Left ventricle myocardium inferior (tissue), 1 donor: Measurements from ENCODE around the gene MTREX. TPM values are rescaled to one million over a fixed set of nuclear protein-coding genes. Genes with fewer than 3 reads are reported as not detected.

Experiments
- DNase-seq: peaks from one replicate; pipeline ENCODE4 v3.0.0-alpha.2; 2020
- H3K27ac ChIP-seq: fragments of 200-600 bp; replicated peaks from 2 replicates; pipeline ENCODE4 v1.8.0; 2021
- H3K27me3 ChIP-seq: fragments of 200-600 bp; 2 replicates; pipeline ENCODE4 v1.8.0; 2021; ENCODE audit warnings: low read depth
- H3K36me3 ChIP-seq: fragments of 200-600 bp; 2 replicates; pipeline ENCODE4 v1.8.0; 2021
- H3K4me1 ChIP-seq: fragments of 200-600 bp; 2 replicates; pipeline ENCODE4 v1.8.0; 2021
- H3K4me3 ChIP-seq: fragments of 200-600 bp; 2 replicates; pipeline ENCODE4 v1.8.0; 2021; ENCODE audit warnings: mild to moderate bottlenecking, moderate library complexity
- H3K9me3 ChIP-seq: fragments of 200-600 bp; replicated peaks from 2 replicates; pipeline ENCODE4 v1.8.0; 2021
- intact Hi-C: fragments of 100-400 bp; cut with micrococcal nuclease; formaldehyde crosslinking; loops from one replicate; pipeline ENCODE4 v1.11.0; 2022
- total RNA-seq: library from RNA; stranded (reverse); fragmentation: NEBNext Ultra II Directional; extraction: Animal tissue kit (Norgen Biotek cat#: 25700); gene quantifications from one replicate; pipeline ENCODE4 v1.2.1, GENCODE V29; 2021
- TF ChIP-seq, protein P1 (sequence below): fragments of 200-600 bp; IDR thresholded peaks from 2 replicates; pipeline ENCODE4 v1.8.0; 2021; ENCODE audit warnings: antibody characterized with exemption, mild to moderate bottlenecking, borderline replicate concordance
- donor health status: DM: no; HTN: yes; CAD: no; lungs with severe emphysema.

Gene MTREX
- total RNA-seq, 1 donor from 2014 or later, result 62.5 TPM

DNA sequence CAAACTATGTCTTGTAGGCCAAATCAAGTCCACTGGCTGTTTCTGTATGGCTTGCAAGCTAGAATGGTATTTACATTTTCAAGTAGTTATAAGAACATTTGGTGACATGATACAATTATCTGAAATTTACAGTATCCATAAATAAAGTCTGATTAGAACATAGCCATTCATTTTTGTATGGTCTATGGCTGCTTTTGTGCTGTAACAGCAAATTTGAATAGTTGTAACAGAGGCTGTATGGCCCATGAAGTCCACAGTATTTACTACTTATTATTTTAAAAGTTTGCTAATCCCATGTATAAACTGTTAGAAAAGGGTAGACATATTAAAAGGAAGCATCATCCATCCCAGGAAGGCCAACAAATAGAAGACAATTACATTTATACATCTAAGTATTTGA is 18.0 kb upstream of the MTREX start:
- TF ChIP-seq, protein P1, sequence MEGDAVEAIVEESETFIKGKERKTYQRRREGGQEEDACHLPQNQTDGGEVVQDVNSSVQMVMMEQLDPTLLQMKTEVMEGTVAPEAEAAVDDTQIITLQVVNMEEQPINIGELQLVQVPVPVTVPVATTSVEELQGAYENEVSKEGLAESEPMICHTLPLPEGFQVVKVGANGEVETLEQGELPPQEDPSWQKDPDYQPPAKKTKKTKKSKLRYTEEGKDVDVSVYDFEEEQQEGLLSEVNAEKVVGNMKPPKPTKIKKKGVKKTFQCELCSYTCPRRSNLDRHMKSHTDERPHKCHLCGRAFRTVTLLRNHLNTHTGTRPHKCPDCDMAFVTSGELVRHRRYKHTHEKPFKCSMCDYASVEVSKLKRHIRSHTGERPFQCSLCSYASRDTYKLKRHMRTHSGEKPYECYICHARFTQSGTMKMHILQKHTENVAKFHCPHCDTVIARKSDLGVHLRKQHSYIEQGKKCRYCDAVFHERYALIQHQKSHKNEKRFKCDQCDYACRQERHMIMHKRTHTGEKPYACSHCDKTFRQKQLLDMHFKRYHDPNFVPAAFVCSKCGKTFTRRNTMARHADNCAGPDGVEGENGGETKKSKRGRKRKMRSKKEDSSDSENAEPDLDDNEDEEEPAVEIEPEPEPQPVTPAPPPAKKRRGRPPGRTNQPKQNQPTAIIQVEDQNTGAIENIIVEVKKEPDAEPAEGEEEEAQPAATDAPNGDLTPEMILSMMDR, result no peak
- H3K9me3 ChIP-seq, result peaks cover 1% of the 10 kb centered on the region
- intact Hi-C loops, result no loop called here
- DNase-seq, result no peak
- no peak overlapping the region for H3K27ac ChIP-seq
- H3K4me1 ChIP-seq, result no peaks in the 10 kb centered on the region
- peaks cover 100% of the 10 kb centered on the region for H3K36me3 ChIP-seq
- H3K4me3 ChIP-seq, result no peak overlapping the region
- H3K27me3 ChIP-seq, result no peaks in the 10 kb centered on the region

DNA sequence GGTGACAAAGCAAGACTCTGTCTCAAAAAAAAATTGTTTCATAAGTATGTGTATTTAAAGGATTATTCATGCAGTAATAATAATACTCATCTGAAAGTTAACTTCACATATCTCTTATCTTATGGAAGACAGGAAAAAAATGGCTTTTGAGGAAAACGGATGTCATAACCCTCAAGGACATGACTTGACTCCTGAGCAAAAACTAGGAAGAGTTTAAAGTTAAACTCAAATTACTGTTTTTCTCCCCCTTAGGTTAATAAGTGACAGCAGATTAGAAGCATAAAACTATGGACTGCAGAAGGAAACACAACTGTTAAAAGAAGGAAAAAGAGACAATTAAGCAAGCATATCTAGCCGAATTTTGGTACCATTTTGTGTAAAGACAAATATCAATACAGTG is 16.8 kb upstream of the MTREX start:
- no peaks in the 10 kb centered on the region for H3K4me1 ChIP-seq
- no peak overlapping the region for H3K27ac ChIP-seq
- no peak overlapping the region for H3K4me3 ChIP-seq
- DNase-seq, result no peak
- intact Hi-C loops, result no loop called here
- TF ChIP-seq, protein P1, result no peak
- peaks cover 3% of the 10 kb centered on the region for H3K9me3 ChIP-seq
- H3K36me3 ChIP-seq, result peaks cover 100% of the 10 kb centered on the region
- no peaks in the 10 kb centered on the region for H3K27me3 ChIP-seq

DNA sequence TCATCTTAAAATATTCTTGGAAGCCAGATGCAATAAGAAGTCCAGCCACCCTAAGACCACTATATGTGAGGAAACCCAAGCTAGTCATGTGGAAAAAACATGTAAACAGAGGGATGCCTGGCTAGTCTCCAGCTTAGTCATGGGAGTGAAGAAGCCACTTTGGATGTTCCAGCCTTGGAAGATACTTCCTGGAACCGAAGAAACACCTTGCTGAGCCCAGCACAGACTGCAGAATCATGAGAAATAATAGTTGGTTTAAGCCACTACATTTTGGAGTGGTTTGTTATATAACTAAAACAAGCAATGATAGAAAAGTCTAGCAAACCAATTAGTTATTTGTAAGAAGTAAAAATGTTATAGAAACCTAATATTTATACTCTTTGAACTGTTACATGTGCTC is 12.9 kb upstream of the MTREX start:
- H3K4me1 ChIP-seq, result no peaks in the 10 kb centered on the region
- intact Hi-C loops, result no loop called here
- no peak for DNase-seq
- no peaks in the 10 kb centered on the region for H3K27me3 ChIP-seq
- no peak overlapping the region for H3K27ac ChIP-seq
- TF ChIP-seq, protein P1, result no peak
- peaks cover 3% of the 10 kb centered on the region for H3K9me3 ChIP-seq
- H3K36me3 ChIP-seq, result peaks cover 72% of the 10 kb centered on the region
- H3K4me3 ChIP-seq, result no peak overlapping the region

DNA sequence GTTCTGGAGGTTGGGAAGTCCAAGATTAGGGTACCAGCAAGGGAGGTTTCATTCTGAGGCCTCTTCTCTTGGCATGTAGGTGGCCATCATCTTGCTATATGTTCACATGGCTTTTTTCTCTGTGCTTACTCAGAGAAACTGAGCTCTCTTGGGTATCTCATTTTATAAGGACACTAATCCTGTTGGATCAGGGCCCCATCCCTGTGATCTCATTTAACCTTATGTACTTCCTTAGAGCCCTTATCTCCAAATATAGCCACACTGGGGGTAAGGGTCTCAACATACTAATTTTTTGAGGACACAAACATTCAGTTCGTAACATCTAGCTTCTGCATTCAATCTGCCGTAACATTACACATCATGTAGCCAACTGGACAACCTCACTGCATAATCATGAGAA is 6.9 kb upstream of the MTREX start:
- Histone ChIP-seq H3K4me3 (no peak overlapping the region), H3K4me1 (peaks cover 25% of the 10 kb centered on the region), H3K9me3 (peaks cover 7% of the 10 kb centered on the region), H3K27me3 (no peaks in the 10 kb centered on the region), H3K27ac (no peak overlapping the region), H3K36me3 (peaks cover 22% of the 10 kb centered on the region)
- TF ChIP-seq, protein P1, result no peak
- intact Hi-C loops, result no loop called here
- no peak for DNase-seq

DNA sequence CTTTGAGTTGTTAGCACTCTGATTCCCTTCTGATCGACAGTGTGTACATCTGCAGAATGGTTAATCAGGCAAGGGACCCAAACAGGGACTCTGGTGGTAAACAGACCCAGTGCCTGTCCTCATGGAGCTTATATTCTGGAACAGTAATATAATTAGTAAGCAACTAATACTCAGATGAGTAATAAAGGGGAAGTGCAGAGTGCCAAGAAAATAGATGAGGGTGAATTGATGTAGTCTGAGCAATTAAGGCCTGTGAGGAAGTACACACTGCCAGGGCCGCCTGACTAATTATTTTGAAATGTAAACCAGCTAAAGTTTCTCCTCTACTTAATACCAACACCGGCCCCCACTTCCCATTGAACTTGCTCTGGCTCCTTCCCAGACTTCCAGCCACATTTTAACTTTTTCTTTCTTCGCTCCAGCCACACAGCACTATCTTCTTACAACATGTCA is 4.5 kb upstream of the MTREX start:
- H3K27me3 ChIP-seq, result no peaks in the 10 kb centered on the region
- H3K36me3 ChIP-seq, result peaks cover 10% of the 10 kb centered on the region
- no peak overlapping the region for H3K4me3 ChIP-seq
- H3K27ac ChIP-seq, result no peak overlapping the region
- no peak for DNase-seq
- intact Hi-C loops, result no loop called here
- TF ChIP-seq, protein P1, result no peak
- H3K4me1 ChIP-seq, result peaks cover 47% of the 10 kb centered on the region
- H3K9me3 ChIP-seq, result peaks cover 7% of the 10 kb centered on the region

DNA sequence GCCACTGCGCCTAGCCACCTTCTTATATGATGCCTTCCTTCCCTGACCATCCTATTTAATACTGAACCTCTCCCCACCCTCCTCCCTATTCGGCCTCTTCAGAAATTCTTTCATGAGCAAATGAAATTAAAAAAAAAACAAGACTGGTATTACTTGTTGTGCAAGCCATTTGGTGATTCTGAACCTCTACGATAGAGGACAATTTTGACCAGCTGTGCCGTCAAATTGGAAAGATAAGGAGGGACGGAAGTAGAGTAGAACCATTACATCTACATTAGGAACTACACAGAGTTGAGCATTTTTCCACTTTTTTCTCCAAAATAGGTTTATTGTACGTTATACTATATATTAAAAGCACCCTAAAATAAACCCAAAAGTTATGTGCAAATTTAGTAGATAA is 3.2 kb upstream of the MTREX start:
- no peak for DNase-seq
- H3K4me3 ChIP-seq, result no peak overlapping the region
- intact Hi-C loops, result no loop called here
- TF ChIP-seq, protein P1, result no peak
- H3K27ac ChIP-seq, result no peak overlapping the region
- peaks cover 7% of the 10 kb centered on the region for H3K9me3 ChIP-seq
- H3K36me3 ChIP-seq, result peaks cover 10% of the 10 kb centered on the region
- H3K27me3 ChIP-seq, result no peaks in the 10 kb centered on the region
- peaks cover 61% of the 10 kb centered on the region for H3K4me1 ChIP-seq
